ENCODE results near the gene ACOT7. TPM values are rescaled to one million over a fixed set of nuclear protein-coding genes. Genes with fewer than 3 reads are reported as not detected.

Gene ACOT7
- total and polyA plus RNA-seq, 2 donors (not counting 1 experiment from before 2014, with no cell fraction given) = 4.2 to 4.6 TPM

- no peaks in the 10 kb centered on the region for H3K27me3 ChIP-seq (replicated peaks in 1 of 4; ENCODE audit: control extremely low read depth in 1 of 4, control insufficient read depth in 3 of 4, insufficient read depth in 4 of 4, low read length in 3 of 4)
- no peaks in the 10 kb centered on the region for H3K9me3 ChIP-seq (ENCODE audit: control extremely low read depth in 1 of 3, control insufficient read depth in 2 of 3, insufficient read depth in 1 of 3, low read length in 2 of 3)
- H3K36me3 ChIP-seq (replicated peaks in 1 of 2; ENCODE audit: control extremely low read depth in 1 of 2, control insufficient read depth in 1 of 2, extremely low read depth in 1 of 2, insufficient read depth in 2 of 2, low read length in 1 of 2) = no peaks in the 10 kb centered on the region
- DNase-seq (no peak), ATAC-seq (ENCODE audit: low read depth) (no peak)
- H3K4me2 ChIP-seq (replicated peaks; ENCODE audit: low read depth, low read length, poor library complexity, severe bottlenecking) = no peak overlapping the region
- POLR2A ChIA-PET = no interaction called here
- H3K4me3 ChIP-seq (ENCODE audit: control extremely low read depth in 1 of 5, extremely low read depth in 1 of 5, insufficient read depth in 1 of 5, low read depth in 2 of 5, low read length in 4 of 5) = no peak overlapping the region
- 81% methylated on average over 6 of the region's 9 CpGs for WGBS (ENCODE audit: insufficient coverage)
- no peak overlapping the region for H3K27ac ChIP-seq (ENCODE audit: low read length in 2 of 2)
- no peaks in the 10 kb centered on the region for H3K9me3 Mint-ChIP-seq (ENCODE audit: insufficient read depth)
- H3K9ac ChIP-seq (ENCODE audit: low read length) = no peak overlapping the region
- no peaks in the 10 kb centered on the region for H3K79me2 ChIP-seq (ENCODE audit: control insufficient read depth, insufficient read depth, low read length)
- H2AFZ ChIP-seq (ENCODE audit: insufficient read depth, low read depth, low read length, poor library complexity, severe bottlenecking) = no peak overlapping the region
- no peak overlapping the region for H3K4me3 Mint-ChIP-seq
- H3K27me3 Mint-ChIP-seq = no peaks in the 10 kb centered on the region
- TF ChIP-seq CTCF (IDR thresholded peaks at IDR 0.05) (no peak), EZH2 (IDR thresholded peaks at IDR 0.05; ENCODE audit: borderline replicate concordance, insufficient read depth, low read depth, low read length, poor library complexity, severe bottlenecking) (no peak)
- H3K4me1 Mint-ChIP-seq = no peaks in the 10 kb centered on the region
- no peaks in the 10 kb centered on the region for H3K4me1 ChIP-seq (ENCODE audit: control insufficient read depth in 2 of 2, insufficient read depth in 2 of 2, low read length in 2 of 2)
- CTCF ChIA-PET = no interaction called here
- intact Hi-C loops (cut with micrococcal nuclease) = loop anchor here (5.0 kb wide), 1 partner anchor 95 kb away; no protein-coding TSS in a partner anchor
- no peaks in the 10 kb centered on the region for H4K20me1 ChIP-seq (ENCODE audit: control insufficient read depth, insufficient read depth, low read length, poor library complexity, severe bottlenecking)
- H3K27ac Mint-ChIP-seq = no peak overlapping the region
Observed at GRCh38 chr1:6342056-6342455, 51.5 kb downstream of the ACOT7 start.

GRCh38 chr1:6338695-6339094 is 54.9 kb downstream of the ACOT7 start:
- no peaks in the 10 kb centered on the region for H3K27me3 Mint-ChIP-seq
- CTCF ChIA-PET = interaction anchor here (1.5 kb wide), 1 partner anchor 92 kb away, joined by 4 read pairs; no protein-coding TSS in a partner anchor

More at GRCh38 chr1:6338695-6339094, 54.9 kb downstream of the ACOT7 start:
- no peak overlapping the region for H3K9ac ChIP-seq (ENCODE audit: low read length)
- H3K4me1 ChIP-seq (ENCODE audit: control insufficient read depth in 2 of 2, insufficient read depth in 2 of 2, low read length in 2 of 2) = no peaks in the 10 kb centered on the region
- no peak overlapping the region for H3K4me3 Mint-ChIP-seq
- no peak overlapping the region for H3K4me2 ChIP-seq (replicated peaks; ENCODE audit: low read depth, low read length, poor library complexity, severe bottlenecking)
- ATAC-seq (ENCODE audit: low read depth) (no peak), DNase-seq (no peak)
- no peaks in the 10 kb centered on the region for H3K36me3 ChIP-seq (replicated peaks in 1 of 2; ENCODE audit: control extremely low read depth in 1 of 2, control insufficient read depth in 1 of 2, extremely low read depth in 1 of 2, insufficient read depth in 2 of 2, low read length in 1 of 2)
- H3K79me2 ChIP-seq (ENCODE audit: control insufficient read depth, insufficient read depth, low read length) = no peaks in the 10 kb centered on the region
- intact Hi-C loops (cut with micrococcal nuclease) = no loop called here
- H3K27ac ChIP-seq (ENCODE audit: low read length in 2 of 2) = no peak overlapping the region
- WGBS (ENCODE audit: insufficient coverage) = 93% methylated on average over 4 of the region's 7 CpGs
- no peaks in the 10 kb centered on the region for H3K9me3 ChIP-seq (ENCODE audit: control extremely low read depth in 1 of 3, control insufficient read depth in 2 of 3, insufficient read depth in 1 of 3, low read length in 2 of 3)
- H3K9me3 Mint-ChIP-seq (ENCODE audit: insufficient read depth) = no peaks in the 10 kb centered on the region
- TF ChIP-seq EZH2 (IDR thresholded peaks at IDR 0.05; ENCODE audit: borderline replicate concordance, insufficient read depth, low read depth, low read length, poor library complexity, severe bottlenecking) (no peak), CTCF (IDR thresholded peaks at IDR 0.05) (no peak)
- H4K20me1 ChIP-seq (ENCODE audit: control insufficient read depth, insufficient read depth, low read length, poor library complexity, severe bottlenecking) = no peaks in the 10 kb centered on the region
- no peaks in the 10 kb centered on the region for H3K27me3 ChIP-seq (replicated peaks in 1 of 4; ENCODE audit: control extremely low read depth in 1 of 4, control insufficient read depth in 3 of 4, insufficient read depth in 4 of 4, low read length in 3 of 4)
- H2AFZ ChIP-seq (ENCODE audit: insufficient read depth, low read depth, low read length, poor library complexity, severe bottlenecking) = no peak overlapping the region
- H3K4me3 ChIP-seq (ENCODE audit: control extremely low read depth in 1 of 5, extremely low read depth in 1 of 5, insufficient read depth in 1 of 5, low read depth in 2 of 5, low read length in 4 of 5) = no peak overlapping the region
- no peaks in the 10 kb centered on the region for H3K4me1 Mint-ChIP-seq
- no peak overlapping the region for H3K27ac Mint-ChIP-seq
- POLR2A ChIA-PET = no interaction called here
